SU-DHL-6 (cell line): ENCODE measurements around the gene SIRT7.

Experiments
- CTCF ChIP-seq: fragments of 200-600 bp; sonication (generic); IDR thresholded peaks from one replicate; pipeline ENCODE4 v1.5.1; 2017; ENCODE audit warnings: antibody characterized with exemption, mild to moderate bottlenecking, low read length, moderate library complexity; ENCODE audit not compliant: insufficient read depth, poor library complexity, severe bottlenecking
- EZH2phosphoT487 ChIP-seq: fragments of 200-600 bp; sonication (generic), shearing (Covaris generic); conservative IDR thresholded peaks from 2 replicates; pipeline ENCODE4 v1.6.1; 2018; ENCODE audit warnings: mild to moderate bottlenecking, antibody characterized with exemption, low read length, moderate library complexity, mixed read lengths

- TF ChIP-seq CTCF (no peak), EZH2phosphoT487 (no peak)
These were observed 8.0 kb upstream of the SIRT7 start for GRCh38 chr17:81925860-81926450.
